Glomerular endothelial cell (primary cell): Measurements from ENCODE around the gene FAU. TPM values are rescaled to one million over a fixed set of nuclear protein-coding genes. Genes with fewer than 3 reads are reported as not detected.

Experiments used
- DNase-seq: peaks from one replicate; pipeline ENCODE4 v3.0.0-alpha.2; 2011; ENCODE audit warnings: low read depth, low spot score; ENCODE audit errors: extremely low read depth
- total RNA-seq: library from RNA; depleted of rRNA; stranded (reverse); fragments of >200 nt; gene quantifications from 2 replicates; pipeline ENCODE4 v1.2.3, GENCODE V29; 2015

The FAU gene
- total RNA-seq, 1 donor from 2014 or later: 516 TPM

DNA sequence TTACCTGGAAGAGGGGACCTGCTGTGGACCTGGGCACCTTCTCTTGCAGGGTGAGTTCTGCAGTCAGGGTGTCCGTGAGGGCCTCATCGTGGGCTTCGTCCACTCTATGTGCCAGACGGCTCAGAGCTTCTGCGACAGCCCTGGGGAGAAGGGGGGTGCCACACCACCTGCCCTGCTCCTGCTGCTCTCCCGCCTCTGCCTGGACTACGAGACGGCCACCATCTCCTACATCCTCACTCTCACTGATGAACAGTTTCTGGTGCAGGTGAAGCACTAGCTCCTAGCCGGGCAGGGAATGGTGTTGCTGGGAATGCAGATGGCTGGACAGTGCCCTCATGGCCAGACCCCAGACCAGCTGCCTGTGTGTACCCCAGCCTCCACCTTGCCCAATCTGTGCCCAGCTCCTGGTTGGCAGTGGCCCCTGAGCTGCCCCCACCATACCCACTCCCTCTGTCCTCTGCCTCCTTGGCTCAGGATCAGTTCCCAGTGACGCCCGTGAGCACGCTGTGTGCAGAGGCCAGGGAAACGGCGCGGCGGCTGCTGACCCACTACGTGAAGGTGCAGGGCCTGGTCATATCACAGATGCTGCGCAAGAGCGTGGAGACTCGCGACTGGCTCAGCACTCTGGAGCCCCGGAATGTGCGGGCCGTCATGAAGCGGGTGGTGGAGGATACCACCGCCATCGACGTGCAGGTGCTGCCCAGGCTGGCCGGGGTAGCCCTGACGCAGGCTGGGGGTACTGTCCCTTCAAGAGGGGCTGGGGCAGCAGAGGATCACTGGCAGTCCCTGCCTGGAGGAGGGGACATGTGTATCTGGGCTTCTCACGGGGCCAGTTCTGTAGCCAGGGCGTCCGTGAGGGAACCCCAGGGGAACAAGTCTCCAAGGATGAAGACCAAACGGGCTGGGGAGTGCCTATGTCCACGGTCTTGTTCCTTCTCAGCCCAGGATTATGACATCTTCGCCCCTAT is 12.4 kb downstream of the FAU start:
- DNase-seq: no peak

DNA sequence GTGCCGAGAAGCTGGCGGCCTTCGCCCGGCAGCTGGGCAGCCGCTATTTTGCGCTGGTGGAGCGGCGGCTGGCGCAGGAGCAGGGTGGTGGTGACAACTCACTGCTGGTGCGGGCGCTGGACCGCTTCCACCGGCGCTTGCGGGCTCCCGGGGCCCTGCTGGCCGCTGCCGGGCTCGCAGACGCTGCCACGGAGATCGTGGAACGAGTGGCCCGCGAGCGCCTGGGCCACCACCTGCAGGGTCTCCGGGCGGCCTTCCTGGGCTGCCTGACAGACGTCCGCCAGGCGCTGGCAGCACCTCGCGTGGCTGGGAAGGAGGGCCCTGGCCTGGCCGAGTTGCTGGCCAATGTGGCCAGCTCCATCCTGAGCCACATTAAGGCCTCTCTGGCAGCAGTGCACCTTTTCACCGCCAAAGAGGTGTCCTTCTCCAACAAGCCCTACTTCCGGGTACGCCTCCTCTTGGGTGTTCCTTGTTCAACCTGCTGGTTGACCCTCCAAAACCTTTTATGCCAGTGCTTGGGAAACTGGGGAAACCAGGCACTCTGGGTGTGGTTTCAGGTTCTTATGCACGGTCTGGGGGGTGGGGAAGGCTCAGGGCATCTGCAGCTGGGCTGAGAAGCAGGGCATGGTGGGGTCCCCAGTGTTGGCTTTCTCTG is 13.3 kb downstream of the FAU start:
- DNase-seq: no peak

DNA sequence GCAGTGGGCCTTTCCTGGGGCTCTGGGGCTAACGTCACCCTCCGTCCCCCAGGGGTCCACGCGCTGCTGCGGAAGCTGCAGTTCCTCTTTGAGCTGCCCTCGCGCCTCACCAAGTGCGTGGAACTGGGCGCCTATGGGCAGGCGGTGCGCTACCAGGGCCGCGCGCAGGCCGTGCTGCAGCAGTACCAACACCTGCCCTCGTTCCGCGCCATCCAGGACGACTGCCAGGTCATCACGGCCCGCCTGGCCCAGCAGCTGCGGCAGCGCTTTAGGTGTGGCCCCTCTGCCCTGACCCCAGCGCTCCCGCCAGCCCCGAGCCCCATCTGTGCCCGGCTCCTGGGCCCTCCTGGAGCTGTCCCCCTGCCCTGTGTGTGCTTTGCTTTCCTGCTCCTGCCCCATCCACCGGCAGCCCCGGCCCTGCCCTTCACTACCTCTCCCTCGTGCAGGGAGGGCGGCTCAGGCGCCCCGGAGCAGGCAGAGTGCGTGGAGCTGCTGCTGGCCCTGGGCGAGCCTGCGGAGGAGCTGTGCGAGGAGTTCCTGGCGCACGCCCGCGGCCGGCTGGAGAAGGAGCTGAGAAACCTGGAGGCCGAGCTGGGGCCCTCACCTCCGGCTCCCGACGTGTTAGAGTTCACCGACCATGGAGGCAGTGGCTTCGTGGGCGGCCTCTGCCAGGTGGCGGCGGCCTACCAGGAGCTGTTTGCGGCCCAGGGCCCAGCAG is 14.0 kb downstream of the FAU start:
- DNase-seq: no peak

DNA sequence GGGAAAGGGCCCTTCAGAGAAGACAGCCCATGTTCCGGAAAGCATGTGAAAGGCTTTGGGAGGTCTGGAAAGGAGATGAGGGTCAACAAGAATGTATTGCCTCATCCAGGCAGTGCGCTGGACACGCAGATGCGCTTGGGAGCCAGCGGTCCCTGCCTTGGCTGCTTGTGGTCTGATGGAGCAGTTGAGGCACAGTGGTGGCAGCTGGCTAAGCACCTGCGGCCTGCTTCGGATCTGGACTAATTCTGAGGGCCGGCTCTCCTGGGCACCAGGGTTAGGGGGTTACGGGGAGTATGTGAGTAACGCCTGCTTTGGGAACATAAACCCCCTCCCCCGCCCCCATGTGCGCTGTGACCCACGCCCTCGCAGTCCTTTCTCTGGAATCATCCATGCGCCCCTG is 14.9 kb downstream of the FAU start:
- DNase-seq: no peak

DNA sequence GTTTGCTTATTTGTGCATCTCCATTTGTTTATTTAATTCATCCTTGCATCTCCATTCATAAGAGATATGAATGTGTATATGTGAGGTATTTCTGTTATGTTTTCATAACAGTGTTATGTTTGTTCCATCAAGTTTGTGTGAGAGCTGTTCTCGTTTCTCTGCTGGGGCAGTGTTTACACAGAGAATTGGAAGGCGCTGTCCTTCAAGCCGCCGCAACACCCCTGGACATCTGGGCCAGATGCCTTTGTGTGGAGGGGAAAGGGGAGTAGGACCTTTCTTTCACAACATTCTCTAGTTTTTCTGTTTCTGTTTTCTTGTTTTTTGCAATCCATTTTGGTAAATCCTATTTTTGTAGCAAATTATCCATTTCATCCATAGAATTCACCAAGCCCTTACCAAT is 17.3 kb downstream of the FAU start:
- DNase-seq: no peak

DNA sequence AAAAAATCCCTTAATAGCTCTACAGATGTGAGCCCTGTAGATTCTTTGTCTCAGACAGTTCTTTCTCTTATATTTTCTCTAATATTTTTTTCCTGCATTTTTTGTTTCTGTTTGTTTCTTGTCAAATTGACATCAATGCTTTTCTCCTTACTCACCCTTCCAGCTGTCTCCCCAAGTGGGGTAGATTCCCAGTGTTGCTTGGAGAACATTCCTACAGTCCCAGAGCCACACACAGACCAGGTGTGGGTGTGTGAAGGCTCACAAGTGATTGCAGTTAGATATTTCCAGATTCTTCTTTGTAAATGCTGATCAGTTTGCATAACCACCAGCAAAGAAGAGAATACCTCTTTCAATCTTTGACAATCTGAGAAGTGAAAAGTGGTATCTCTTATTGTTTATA is 18.5 kb downstream of the FAU start:
- no peak for DNase-seq

DNA sequence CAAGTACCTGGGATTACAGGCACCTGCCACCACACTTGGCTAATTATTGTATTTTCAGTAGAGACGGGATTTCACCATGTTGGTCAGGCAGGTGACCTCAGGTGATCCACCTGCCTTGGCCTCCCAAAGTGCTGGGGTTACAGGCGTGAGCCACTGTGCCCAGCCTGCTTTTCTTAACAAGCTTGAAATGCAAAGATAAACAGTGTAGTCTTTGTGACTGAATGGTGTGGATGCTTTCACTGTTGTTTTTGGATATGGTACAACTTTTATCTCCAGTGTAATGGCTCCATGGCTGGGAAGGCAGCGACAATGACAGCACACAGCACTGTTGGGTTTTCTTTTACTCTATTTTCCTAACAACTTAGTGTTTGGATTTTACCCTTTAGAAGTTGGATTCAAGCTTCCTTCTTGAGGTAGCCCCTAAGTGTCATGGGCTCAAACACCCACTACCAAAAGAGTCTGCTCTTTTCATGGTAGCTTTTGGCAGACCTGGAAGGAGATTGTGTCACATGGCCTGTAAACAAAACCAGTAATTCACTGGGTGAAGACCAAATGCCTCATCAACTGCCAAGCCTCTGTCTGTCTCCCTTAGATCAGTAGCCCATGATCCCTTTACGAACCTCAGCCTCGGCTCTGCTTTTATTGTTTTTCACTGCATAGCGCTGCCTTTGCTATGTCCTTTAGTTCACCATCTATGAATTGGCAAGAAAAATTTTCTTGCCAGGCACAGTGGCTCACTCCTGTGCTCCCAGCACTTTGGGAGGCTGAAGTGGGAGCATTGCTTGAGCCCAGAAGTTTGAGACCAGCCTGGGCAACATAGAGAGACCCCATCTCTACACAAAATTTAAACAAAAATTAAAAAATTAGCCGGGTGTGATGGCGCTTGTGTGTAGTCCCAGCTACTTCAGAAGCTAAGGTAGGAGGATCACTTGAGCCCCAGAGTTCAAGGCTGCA is 19.5 kb downstream of the FAU start:
- no peak for DNase-seq

DNA sequence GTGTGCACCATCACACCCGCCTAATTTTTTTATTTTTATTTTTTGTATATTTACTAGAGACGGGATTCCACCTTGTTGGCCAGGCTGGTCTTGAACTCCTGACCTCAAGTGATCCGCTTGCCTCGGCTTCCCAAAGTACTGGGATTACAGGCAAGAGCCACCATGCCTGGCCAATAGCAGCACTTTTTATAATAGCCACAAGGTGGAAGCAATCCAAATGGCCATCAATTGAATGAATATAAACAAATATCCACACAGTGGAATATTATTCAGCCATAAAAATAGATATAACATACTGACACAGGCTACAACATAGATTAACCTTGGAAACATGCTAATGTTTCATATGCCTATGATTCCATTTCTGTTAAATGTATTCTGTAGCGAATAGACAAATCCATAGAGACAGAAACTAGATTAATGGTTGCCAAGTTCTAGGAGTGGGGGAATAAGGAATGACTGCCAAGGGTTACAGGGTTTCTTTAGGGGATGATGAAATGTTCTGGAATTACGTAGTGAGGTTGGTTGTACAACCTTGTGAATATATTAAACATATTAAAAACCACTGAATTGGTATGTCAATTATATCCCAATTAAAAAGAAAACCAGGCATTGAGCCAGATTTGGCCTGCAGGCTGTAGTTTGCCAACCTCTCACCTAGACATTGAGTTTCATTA is 21.1 kb downstream of the FAU start:
- no peak for DNase-seq

DNA sequence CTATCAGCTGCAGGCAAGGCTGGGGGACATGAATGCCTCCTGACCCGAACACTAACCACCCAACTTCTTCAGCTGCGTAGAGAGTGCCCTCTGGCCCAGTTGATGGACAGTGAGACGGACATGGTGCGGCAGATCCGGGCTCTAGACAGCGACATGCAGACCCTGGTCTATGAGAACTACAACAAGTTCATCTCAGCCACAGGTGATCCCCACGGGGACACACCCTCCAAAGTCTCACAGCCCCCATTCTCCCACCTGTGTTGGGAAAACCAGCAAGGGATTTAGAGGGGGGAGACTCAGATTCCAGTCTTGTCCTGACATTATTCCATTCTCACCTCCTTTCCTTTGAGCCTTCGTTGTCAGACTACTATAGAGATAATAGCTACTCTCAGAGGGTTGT is 25.0 kb downstream of the FAU start:
- no peak for DNase-seq

DNA sequence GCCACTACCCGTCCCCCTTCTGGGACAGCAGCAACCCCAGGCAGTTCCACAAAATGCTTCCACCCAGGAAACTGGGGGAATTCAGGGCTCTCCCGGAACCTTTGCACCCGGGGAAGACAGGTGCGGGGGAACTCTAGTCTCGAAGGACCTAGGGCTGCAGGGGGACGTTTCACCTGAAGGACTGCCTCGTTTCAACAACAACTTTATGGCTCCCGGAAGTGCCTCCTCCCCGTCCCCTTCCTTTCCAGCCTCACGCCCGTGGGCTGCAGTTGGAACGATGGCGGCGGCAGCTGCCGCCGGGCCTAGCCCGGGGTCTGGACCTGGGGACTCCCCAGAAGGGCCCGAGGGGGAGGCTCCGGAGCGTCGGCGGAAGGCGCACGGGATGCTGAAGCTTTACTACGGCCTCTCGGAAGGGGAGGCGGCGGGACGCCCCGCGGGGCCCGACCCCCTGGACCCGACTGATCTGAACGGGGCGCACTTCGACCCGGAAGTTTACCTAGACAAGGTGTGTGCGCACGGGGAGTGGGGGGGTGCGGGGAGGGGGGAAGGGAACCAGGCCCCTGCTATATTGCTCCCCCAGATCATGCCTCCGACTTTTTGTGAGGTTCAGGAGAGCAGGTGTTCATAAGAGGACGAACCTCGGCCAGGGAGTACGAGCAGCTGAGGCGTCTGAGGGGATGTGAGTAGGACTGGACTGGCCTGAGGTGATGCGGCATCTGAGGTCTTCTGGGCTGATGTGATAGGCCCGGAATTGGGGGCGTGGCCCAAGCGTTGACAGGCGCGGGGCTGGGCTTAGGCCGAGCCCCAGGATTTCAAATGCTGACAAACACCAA is 25.7 kb downstream of the FAU start, which contains the start of gene VPS51:
Gene VPS51 (plus strand): TSS at position 241 of the 833 bp plus-strand sequence. CDS start 37 bp downstream, at position 278.
- peak; percentile 42 for DNase-seq

DNA sequence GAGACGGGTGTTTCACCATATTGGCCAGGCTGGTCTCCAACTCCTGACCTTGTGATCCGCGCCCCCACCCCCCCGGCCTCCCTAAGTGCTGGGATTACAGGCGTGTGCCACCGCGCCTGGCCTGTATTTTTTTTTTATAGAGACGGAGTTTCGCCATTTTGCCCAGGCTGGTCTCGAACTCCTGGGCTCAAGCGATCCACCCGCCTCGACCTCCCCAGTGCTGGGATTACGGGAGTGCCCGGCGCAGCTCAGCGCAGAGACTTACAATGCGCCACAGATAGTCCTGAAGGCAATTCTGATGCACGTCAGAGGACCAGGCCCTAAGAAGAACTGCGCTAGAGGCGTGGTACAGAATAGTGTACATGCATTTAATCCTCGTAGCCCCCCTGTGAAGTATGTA is 26.5 kb downstream of the FAU start:
- no peak for DNase-seq

DNA sequence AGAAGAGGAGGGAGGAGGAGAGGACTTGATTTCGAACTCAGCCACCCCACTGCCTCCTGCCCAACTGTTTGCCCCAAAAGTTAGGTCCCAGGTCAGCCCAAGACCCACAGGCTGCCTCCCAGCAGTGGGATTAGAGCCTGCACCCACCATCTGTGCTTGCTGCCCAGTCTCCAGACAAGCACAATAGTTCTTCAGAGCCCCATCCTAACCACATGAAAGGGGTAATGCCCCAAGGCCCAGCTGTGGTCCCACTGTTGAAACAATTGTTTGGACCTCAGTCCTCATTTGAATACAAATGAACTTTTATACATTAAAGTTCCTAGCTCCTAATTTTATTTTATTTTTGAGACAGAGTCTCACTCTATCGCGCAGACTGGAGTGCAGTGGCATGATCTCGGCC is 31.3 kb downstream of the FAU start:
- DNase-seq: no peak

DNA sequence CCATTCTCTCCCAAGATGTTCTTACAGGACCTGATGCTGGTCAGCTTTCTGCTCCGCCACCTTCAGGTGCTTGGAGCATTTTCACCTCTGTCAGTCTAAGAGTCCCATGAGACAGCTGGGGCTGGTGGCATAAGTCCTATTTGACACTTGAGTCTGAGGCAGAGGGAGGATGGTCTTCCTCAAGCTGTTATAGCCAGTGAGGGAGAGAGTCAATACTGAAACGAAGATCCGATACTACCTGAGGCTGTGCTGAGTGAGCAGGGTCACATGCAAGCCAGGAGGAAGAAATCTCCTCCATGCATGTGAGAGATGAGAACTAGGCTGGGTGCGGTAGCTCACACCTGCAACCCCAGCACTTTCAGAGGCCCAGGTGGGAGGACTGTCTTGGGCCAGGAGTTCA is 32.3 kb downstream of the FAU start:
- no peak for DNase-seq

DNA sequence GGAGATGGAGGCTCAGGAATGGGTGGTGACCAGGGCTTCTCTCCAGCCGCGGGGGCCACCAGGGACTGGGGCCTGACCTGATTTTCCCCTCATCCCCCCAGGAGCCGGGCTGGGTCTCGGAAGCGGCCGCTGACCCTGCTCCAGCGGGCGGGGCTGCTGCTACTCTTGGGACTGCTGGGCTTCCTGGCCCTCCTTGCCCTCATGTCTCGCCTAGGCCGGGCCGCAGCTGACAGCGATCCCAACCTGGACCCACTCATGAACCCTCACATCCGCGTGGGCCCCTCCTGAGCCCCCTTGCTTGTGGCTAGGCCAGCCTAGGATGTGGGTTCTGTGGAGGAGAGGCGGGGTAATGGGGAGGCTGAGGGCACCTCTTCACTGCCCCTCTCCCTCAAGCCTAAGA is 34.1 kb downstream of the FAU start:
- DNase-seq: no peak

DNA sequence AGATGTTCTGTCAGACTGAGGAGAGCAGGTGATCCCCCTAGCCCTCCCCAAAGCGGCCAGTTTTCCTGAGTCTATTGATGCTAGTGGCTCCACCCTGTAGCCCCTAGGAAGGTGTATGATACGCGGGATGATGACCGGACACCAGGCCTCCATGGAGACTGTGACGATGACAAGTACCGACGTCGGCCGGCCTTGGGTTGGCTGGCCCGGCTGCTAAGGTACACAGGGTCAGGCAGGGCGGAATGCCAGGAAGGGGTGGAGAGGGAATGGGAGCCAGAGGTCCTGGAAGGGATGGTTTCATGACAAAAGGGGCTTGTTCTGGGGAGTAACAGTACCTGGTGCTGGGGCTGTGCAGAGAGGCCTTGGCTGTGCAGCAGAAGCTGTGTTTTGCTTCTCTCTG is 34.7 kb downstream of the FAU start:
- DNase-seq: no peak

DNA sequence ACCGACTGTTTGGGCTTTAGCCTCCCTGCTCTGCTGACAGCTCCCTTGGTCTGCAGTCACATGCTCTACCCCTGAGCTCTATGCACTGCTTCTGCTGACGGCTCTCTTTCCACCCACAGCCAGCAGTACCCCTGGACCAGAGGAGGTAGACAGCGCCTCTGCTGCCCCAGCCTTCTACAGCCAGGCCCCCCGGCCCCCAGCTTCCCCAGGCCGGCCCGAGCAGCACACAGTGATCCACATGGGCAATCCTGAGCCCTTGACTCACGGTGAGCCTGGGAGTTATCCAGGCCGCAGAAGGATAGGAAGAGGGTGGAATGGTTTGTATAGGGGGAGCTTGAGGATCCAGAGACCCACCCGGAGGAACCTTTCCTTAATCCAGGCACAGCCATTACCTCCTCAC is 35.1 kb downstream of the FAU start:
- no peak for DNase-seq

DNA sequence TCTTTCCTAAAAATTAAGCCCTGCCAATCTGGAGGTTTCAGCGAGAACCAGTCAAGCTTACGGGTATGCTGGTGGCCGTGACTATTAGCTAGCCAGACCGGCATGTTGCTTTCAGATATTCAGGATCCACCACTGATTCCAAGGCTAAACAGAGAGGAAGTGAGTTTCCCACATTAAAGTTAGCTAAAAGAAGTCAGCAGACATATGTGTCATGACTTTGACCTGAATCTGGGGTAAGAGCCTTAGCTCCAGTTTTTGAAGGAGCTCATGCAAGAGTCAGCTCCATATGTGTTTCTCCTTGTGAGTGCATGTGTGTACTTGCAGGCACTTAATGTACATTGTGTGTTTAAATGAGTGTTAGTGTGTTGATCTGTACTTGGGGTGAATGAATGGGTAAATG is 36.5 kb downstream of the FAU start:
- no peak for DNase-seq

DNA sequence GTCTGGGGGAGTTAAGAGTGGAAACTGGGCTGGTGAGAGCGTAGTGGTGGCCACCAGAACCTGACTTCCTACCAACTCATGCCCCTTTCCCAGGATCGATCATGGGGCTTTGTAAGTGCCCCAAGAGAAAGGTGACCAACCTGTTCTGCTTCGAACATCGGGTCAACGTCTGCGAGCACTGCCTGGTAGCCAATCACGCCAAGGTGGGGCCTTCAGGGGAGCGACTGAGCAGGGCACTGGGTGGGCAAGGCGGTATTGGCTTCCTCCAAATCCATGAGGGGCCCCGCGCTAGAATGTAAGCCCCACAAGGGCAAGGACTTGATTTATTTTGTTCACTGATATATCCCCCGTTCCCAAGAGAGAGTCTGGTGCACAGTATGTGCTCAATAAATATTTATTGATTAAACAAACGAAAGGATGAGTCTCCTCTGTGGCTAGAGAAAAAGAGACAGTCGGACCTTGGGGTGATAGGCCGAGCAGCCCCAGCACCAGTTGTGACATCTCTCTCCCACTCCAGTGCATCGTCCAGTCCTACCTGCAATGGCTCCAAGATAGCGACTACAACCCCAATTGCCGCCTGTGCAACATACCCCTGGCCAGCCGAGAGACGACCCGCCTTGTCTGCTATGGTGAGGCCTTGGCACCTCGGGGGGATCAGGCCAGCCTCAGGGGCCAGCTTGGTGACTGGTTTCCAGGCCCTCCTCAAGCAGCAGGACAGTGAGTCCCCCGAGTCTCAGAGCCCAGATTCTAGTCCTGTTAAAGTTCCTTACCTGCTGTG is 37.1 kb downstream of the FAU start:
- no peak for DNase-seq
